ENCODE measurements around the gene HSD17B13. TPM values are rescaled to one million over a fixed set of nuclear protein-coding genes. Genes with fewer than 3 reads are reported as not detected.

Gene HSD17B13
- total RNA-seq, 1 experiment from 2014 or later, result not detected

DNA sequence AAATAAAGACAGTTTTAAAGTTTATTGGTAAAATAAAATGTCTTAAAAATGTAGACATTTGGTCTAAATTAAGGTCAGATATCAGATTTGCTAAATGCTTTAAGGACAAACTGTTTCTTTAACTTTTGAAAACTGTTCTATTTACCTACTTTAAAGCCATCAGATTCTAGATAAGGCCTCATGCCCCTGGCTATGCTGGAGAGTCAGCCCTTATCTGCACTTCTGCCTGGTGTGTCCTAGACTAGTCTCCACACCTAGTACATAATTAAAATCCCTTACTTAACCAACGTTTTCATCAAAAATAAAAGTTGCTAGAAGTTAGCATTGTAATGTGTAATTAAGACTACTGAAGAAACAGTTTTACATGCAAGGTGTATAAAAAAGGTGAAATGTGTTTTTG is 42.7 kb upstream of the HSD17B13 start:
- no peak for DNase-seq (ENCODE audit: low spot score)
- peaks cover 26% of the 10 kb centered on the region for H3K9me3 Mint-ChIP-seq
- H3K27ac Mint-ChIP-seq, result no peak overlapping the region
- ChIA-PET CTCF (no interaction called here), POLR2A (no interaction called here)
- H3K4me1 Mint-ChIP-seq, result peaks cover 23% of the 10 kb centered on the region
- no peak overlapping the region for H3K4me3 Mint-ChIP-seq
- H3K36me3 Mint-ChIP-seq, result peaks cover 51% of the 10 kb centered on the region
- no peaks in the 10 kb centered on the region for H3K27me3 Mint-ChIP-seq (ENCODE audit: low read depth)
- TF ChIP-seq RORB (CRISPR knock-in tag; IDR thresholded peaks at IDR 0.05) (no peak), TEAD1 (CRISPR knock-in tag; IDR thresholded peaks at IDR 0.05) (no peak), GRHL2 (CRISPR knock-in tag; IDR thresholded peaks at IDR 0.05; ENCODE audit: insufficient replicate concordance, severe bottlenecking) (no peak), SMAD4 (CRISPR knock-in tag; IDR thresholded peaks at IDR 0.05) (no peak), SP1 (CRISPR knock-in tag; conservative IDR thresholded peaks at IDR 0.05) (no peak), ZNF416 (CRISPR knock-in tag; IDR thresholded peaks at IDR 0.05) (no peak), TEAD4 (CRISPR knock-in tag; IDR thresholded peaks at IDR 0.05) (no peak)
- TF ChIP-seq, protein P1, sequence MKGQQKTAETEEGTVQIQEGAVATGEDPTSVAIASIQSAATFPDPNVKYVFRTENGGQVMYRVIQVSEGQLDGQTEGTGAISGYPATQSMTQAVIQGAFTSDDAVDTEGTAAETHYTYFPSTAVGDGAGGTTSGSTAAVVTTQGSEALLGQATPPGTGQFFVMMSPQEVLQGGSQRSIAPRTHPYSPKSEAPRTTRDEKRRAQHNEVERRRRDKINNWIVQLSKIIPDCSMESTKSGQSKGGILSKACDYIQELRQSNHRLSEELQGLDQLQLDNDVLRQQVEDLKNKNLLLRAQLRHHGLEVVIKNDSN (CRISPR knock-in tag; IDR thresholded peaks at IDR 0.05), result no peak
- TF ChIP-seq, protein P2, sequence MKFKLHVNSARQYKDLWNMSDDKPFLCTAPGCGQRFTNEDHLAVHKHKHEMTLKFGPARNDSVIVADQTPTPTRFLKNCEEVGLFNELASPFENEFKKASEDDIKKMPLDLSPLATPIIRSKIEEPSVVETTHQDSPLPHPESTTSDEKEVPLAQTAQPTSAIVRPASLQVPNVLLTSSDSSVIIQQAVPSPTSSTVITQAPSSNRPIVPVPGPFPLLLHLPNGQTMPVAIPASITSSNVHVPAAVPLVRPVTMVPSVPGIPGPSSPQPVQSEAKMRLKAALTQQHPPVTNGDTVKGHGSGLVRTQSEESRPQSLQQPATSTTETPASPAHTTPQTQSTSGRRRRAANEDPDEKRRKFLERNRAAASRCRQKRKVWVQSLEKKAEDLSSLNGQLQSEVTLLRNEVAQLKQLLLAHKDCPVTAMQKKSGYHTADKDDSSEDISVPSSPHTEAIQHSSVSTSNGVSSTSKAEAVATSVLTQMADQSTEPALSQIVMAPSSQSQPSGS (CRISPR knock-in tag; IDR thresholded peaks at IDR 0.05; ENCODE audit: borderline replicate concordance, low read depth), result no peak
- TF ChIP-seq, protein P3, sequence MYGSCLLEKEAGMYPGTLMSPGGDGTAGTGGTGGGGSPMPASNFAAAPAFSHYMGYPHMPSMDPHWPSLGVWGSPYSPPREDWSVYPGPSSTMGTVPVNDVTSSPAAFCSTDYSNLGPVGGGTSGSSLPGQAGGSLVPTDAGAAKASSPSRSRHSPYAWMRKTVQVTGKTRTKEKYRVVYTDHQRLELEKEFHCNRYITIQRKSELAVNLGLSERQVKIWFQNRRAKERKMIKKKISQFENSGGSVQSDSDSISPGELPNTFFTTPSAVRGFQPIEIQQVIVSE (CRISPR knock-in tag; IDR thresholded peaks at IDR 0.05; ENCODE audit: borderline replicate concordance), result no peak
- TF ChIP-seq, protein P4, sequence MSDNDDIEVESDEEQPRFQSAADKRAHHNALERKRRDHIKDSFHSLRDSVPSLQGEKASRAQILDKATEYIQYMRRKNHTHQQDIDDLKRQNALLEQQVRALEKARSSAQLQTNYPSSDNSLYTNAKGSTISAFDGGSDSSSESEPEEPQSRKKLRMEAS (CRISPR knock-in tag; IDR thresholded peaks at IDR 0.05), result no peak
- no peak for ATAC-seq

DNA sequence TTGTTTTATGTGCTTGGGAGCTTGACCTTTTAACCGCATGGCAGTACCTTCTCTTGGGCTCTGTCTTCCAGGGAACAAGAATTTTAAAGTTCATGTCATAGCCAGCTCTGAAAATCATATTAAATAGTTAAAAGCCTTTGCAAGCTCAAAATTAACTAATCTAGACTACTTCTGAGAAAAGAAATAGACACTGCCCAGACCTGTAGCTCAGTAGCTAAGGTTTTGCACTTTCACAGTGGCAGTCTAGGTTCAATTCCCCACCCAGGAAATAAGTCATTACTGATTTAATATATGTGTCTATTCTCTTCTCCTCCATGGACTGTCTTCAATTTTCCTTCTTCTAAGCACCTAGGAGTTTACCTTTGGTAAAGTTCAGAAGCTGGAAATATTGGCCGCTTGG is 40.9 kb upstream of the HSD17B13 start:
- Mint-ChIP-seq H3K4me3 (no peak overlapping the region), H3K4me1 (peaks cover 17% of the 10 kb centered on the region), H3K36me3 (peaks cover 39% of the 10 kb centered on the region), H3K27me3 (ENCODE audit: low read depth) (no peaks in the 10 kb centered on the region), H3K27ac (no peak overlapping the region), H3K9me3 (peaks cover 24% of the 10 kb centered on the region)
- DNase-seq (ENCODE audit: low spot score) (no peak), ATAC-seq (no peak)
- CTCF ChIA-PET, result interaction anchor here (0.7 to 1.6 kb wide), 4 partner anchors 10 to 615 kb away, joined by 3 to 8 read pairs (median 7); no protein-coding TSS in a partner anchor
- no peak for TF ChIP-seq ATF1 (CRISPR knock-in tag; IDR thresholded peaks at IDR 0.05)
- TF ChIP-seq ZNF263 (CRISPR knock-in tag; IDR thresholded peaks at IDR 0.05; ENCODE audit: low read depth), result no peak
- no peak for TF ChIP-seq OVOL2 (CRISPR knock-in tag; IDR thresholded peaks at IDR 0.05; ENCODE audit: borderline replicate concordance)
- TF ChIP-seq, protein P5, sequence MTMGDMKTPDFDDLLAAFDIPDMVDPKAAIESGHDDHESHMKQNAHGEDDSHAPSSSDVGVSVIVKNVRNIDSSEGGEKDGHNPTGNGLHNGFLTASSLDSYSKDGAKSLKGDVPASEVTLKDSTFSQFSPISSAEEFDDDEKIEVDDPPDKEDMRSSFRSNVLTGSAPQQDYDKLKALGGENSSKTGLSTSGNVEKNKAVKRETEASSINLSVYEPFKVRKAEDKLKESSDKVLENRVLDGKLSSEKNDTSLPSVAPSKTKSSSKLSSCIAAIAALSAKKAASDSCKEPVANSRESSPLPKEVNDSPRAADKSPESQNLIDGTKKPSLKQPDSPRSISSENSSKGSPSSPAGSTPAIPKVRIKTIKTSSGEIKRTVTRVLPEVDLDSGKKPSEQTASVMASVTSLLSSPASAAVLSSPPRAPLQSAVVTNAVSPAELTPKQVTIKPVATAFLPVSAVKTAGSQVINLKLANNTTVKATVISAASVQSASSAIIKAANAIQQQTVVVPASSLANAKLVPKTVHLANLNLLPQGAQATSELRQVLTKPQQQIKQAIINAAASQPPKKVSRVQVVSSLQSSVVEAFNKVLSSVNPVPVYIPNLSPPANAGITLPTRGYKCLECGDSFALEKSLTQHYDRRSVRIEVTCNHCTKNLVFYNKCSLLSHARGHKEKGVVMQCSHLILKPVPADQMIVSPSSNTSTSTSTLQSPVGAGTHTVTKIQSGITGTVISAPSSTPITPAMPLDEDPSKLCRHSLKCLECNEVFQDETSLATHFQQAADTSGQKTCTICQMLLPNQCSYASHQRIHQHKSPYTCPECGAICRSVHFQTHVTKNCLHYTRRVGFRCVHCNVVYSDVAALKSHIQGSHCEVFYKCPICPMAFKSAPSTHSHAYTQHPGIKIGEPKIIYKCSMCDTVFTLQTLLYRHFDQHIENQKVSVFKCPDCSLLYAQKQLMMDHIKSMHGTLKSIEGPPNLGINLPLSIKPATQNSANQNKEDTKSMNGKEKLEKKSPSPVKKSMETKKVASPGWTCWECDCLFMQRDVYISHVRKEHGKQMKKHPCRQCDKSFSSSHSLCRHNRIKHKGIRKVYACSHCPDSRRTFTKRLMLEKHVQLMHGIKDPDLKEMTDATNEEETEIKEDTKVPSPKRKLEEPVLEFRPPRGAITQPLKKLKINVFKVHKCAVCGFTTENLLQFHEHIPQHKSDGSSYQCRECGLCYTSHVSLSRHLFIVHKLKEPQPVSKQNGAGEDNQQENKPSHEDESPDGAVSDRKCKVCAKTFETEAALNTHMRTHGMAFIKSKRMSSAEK (CRISPR knock-in tag; IDR thresholded peaks at IDR 0.05; ENCODE audit: borderline replicate concordance), result no peak
- no peak for TF ChIP-seq ESRRA (CRISPR knock-in tag; IDR thresholded peaks at IDR 0.05; ENCODE audit: borderline replicate concordance)
- no peak for TF ChIP-seq ZNF416 (CRISPR knock-in tag; IDR thresholded peaks at IDR 0.05)
- TF ChIP-seq, protein P4 (CRISPR knock-in tag; IDR thresholded peaks at IDR 0.05), result no peak
- TF ChIP-seq, protein P6, sequence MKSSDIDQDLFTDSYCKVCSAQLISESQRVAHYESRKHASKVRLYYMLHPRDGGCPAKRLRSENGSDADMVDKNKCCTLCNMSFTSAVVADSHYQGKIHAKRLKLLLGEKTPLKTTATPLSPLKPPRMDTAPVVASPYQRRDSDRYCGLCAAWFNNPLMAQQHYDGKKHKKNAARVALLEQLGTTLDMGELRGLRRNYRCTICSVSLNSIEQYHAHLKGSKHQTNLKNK (CRISPR knock-in tag; IDR thresholded peaks at IDR 0.05), result no peak
- no peak for TF ChIP-seq ZNF121 (CRISPR knock-in tag; IDR thresholded peaks at IDR 0.05)
- TF ChIP-seq TP53 (CRISPR knock-in tag; IDR thresholded peaks at IDR 0.05), result no peak
- TF ChIP-seq, protein P7, sequence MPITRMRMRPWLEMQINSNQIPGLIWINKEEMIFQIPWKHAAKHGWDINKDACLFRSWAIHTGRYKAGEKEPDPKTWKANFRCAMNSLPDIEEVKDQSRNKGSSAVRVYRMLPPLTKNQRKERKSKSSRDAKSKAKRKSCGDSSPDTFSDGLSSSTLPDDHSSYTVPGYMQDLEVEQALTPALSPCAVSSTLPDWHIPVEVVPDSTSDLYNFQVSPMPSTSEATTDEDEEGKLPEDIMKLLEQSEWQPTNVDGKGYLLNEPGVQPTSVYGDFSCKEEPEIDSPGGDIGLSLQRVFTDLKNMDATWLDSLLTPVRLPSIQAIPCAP (CRISPR knock-in tag; IDR thresholded peaks at IDR 0.05), result no peak
- POLR2A ChIA-PET, result interaction anchor here (1.3 kb wide), 1 partner anchor 27 kb away, joined by 8 read pairs; the partner anchor contains the start of gene HSD17B11

Measured in WTC11 (cell line).